GM18508 (cell line): Measurements from ENCODE around the gene TUBAL3.

ENCODE experiments used
- ATAC-seq: cut with Tn5 transposase; IDR thresholded peaks from one replicate; pipeline ENCODE4 v1.9.1; 2021; ENCODE audit warnings: moderate number of reproducible peaks; ENCODE audit not compliant: insufficient read depth, unreplicated experiment

Gene TUBAL3

GRCh38 chr10:5346881-5347280 is 57.7 kb downstream of the TUBAL3 start:
- ATAC-seq: no peak

DNA sequence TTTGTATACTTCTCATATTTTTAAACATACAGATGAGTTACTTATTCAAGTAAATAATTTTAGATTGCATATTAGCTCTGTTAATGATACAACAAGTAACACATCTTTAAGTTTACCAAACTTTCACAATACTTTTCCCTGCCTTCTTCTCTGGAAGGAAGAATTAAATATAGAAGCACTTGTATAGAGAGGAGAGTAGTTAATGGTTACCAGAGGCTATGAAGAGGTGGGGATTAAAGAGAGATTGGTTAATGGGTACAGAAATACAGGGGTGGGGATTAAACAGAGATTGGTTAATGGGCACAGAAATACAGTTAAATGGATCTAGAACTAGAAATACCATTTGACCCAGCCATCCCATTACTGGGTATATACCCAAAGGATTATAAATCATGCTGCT is 59.9 kb downstream of the TUBAL3 start:
- ATAC-seq: no peak

DNA sequence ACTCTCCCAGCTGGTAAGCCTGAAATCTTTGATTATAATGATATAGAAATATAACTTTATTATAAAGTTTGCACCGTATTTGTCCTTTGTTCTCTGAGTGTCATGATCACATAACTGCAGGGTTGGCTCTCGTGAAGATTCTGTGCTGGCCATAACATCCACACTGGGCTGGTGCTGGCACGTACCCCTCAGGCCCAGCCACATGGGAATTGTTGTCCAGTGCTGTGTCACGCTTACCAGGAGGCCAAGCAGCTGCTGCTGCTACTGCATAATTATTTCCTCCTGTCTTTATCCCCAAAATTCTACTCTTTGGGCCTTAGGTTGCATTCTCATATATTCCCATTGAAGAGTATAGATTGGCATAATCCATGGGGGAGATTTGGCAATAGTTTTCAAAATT is 60.6 kb downstream of the TUBAL3 start:
- ATAC-seq: no peak

DNA sequence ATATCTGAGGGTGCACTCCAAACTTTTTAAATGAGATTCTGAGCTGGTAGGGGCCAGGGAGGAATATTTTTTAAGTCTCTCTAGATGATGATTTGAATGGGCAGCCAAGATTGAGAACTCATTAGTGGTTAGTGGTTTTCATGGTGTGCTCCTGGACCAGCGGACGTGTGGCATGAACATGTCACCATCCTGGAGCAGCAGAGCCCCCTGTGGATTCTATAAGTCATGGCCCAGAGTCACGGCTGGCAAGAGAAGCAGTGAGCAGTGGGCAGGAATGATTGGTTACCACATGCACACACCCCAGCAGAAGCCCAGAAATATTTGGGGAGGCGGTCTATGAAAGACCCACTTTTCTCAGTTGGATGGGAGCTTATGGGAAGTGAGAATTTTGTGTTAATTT is 61.1 kb downstream of the TUBAL3 start:
- no peak for ATAC-seq
